Breast epithelium (tissue), 4 donors: ENCODE data around the gene ZNF513. TPM values are rescaled to one million over a fixed set of nuclear protein-coding genes. Genes with fewer than 3 reads are reported as not detected.
"Not testable (repeated sequence)": the region's sequence is repeated elsewhere in the genome, so short reads cannot be mapped to it uniquely, and the experiment has no call there.

Experiments used
- DNase-seq, 2 donors: peaks; one replicate each; pipeline ENCODE4 v3.0.0-alpha.2; 2019; ENCODE audit warnings: low spot score in 2 of 2
- H3K27ac ChIP-seq, 2 donors: fragments of 200-600 bp; sonication (generic) in 1 of 2; one replicate each; pipeline ENCODE4 v1.5.1; 2016 to 2019; ENCODE audit warnings: mild to moderate bottlenecking in 1 of 2
- H3K27me3 ChIP-seq, 2 donors: fragments of 200-600 bp; sonication (generic) in 1 of 2; one replicate each; pipeline versions ENCODE4 v1.5.1 to v1.6.0; 2017 to 2019; ENCODE audit warnings: control low read depth in 1 of 2, mild to moderate bottlenecking in 1 of 2
- H3K36me3 ChIP-seq: fragments of 200-600 bp; one replicate; pipeline ENCODE4 v1.5.1; 2019
- H3K4me1 ChIP-seq, 2 donors: fragments of 200-600 bp; sonication (generic); one replicate each; pipeline ENCODE4 v1.5.1; 2016 to 2019; ENCODE audit warnings: control low read depth in 1 of 2
- H3K4me3 ChIP-seq, 3 donors: fragments of 200-600 bp; sonication (generic); 1 replicate in 2 of 3; 2 replicates in 1 of 3; pipeline ENCODE4 v1.5.1; 2016 to 2019; ENCODE audit warnings: mild to moderate bottlenecking in 3 of 3, moderate library complexity in 2 of 3
- H3K9me3 ChIP-seq, 2 donors: fragments of 200-600 bp; sonication (generic) in 1 of 2; one replicate each; pipeline ENCODE4 v1.5.1; 2016 to 2019; ENCODE audit warnings: control low read depth in 1 of 2
- CTCF ChIP-seq, 3 donors: fragments of 450-650 bp; IDR thresholded peaks; one replicate each; pipeline ENCODE4 v1.5.1; 2016 to 2017; ENCODE audit warnings: antibody characterized with exemption in 3 of 3, mild to moderate bottlenecking in 3 of 3, moderate library complexity in 3 of 3
- POLR2A ChIP-seq: fragments of 450-650 bp; IDR thresholded peaks from one replicate; pipeline ENCODE4 v1.6.1; 2016; ENCODE audit warnings: antibody characterized with exemption, mild to moderate bottlenecking, moderate library complexity
- POLR2AphosphoS5 ChIP-seq, 3 donors: sonication (generic); formaldehyde crosslinking; IDR thresholded peaks; one replicate each; pipeline ENCODE4 v1.6.1; 2017; ENCODE audit warnings: antibody characterized with exemption in 3 of 3
- intact Hi-C: fragments of 100-400 bp; cut with DNase I; formaldehyde crosslinking; loops from one replicate; pipeline ENCODE4 v1.15.1; 2023; ENCODE audit warnings: low total_unique reads
- total RNA-seq, 3 donors: library from RNA; depleted of rRNA; stranded (reverse); fragments of >200 nt; gene quantifications; one replicate each; pipeline ENCODE4 v1.1.0, GENCODE V29; 2016

The ZNF513 gene
- total RNA-seq, 3 donors from 2014 or later: 5.9 to 22.5 (median 15.7) TPM

DNA sequence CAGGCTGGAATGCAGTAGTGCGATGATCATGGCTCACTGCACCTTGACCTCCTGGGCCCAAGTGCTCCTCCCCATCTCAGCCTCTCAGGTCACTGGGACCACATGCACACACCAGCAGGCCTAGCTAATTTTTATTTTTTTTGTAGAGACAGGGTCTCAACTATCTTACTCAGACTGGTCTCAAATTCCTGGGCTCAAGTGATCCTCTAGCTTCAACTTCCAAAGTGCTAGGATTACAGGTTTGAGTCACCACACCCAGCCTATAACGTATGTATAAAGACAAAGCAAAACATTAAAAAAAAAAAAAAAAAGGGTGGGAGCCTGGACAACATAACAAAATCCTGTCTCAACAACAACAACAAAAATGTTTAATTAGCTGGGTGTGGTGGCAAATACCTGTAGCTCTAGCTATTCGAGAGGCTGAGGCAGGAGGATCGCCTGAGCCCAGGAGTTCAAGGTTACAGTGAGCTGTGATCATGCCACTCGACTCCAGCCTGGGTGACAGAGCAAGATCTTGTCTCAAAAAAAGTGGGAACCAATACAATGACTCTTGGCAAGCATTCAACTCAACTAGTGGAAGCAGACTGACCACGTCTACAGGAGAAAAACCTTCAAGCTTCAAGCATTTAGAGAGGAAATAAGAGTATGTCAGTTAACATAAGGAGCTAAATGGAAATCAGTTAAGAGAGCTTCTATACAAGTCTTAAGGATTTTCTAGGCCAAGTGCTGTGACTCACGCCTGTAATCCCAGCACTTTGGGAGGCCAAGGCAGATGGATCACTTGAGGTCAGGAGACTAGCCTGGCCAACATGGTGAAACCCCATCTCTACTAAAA is 26.6 kb downstream of the ZNF513 start:
- intact Hi-C loops: no loop called here
- H3K27me3 ChIP-seq: no peaks in the 10 kb centered on the region
- no peaks in the 10 kb centered on the region for H3K36me3 ChIP-seq
- no peak for DNase-seq
- H3K27ac ChIP-seq: no peak overlapping the region
- H3K4me3 ChIP-seq: no peak overlapping the region
- TF ChIP-seq CTCF (IDR thresholded peaks at IDR 0.05): no peak
- no peak for TF ChIP-seq POLR2A
- peaks cover 2 to 9% of the 10 kb centered on the region in 2 donors for H3K4me1 ChIP-seq
- H3K9me3 ChIP-seq: no peaks in the 10 kb centered on the region

DNA sequence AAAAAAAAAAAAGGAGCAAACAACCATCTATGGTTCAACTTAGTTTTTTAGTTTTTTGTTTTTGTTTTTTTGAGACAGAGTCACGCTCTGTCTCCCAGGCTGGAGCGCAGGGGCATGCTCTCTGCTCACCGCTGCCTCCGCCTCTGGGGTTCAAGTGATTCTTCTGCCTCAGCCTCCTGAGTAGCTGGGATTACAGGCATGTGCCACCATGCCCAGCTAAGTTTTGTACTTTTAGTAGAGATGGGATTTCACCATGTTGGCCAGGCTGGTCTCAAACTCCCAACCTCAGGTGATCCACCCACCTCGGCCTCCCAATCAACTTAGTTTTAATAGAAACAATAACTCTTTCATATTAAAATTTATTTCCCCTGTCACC is 27.2 kb downstream of the ZNF513 start:
- H3K36me3 ChIP-seq, H3K4me3 ChIP-seq, H3K9me3 ChIP-seq, intact Hi-C loops, H3K27me3 ChIP-seq, DNase-seq, H3K4me1 ChIP-seq, H3K27ac ChIP-seq: not testable (repeated sequence)

- TF ChIP-seq CTCF (IDR thresholded peaks at IDR 0.05) (no peak), POLR2A (no peak), POLR2AphosphoS5 (IDR thresholded peaks at IDR 0.05) (no peak)
- intact Hi-C loops: no loop called here
Measured at GRCh38 chr2:27351802-27352598, 28.5 kb downstream of the ZNF513 start.

GRCh38 chr2:27350106-27350693 is 30.3 kb downstream of the ZNF513 start:
- H3K9me3 ChIP-seq: no peaks in the 10 kb centered on the region
- H3K27me3 ChIP-seq: no peaks in the 10 kb centered on the region
- no peaks in the 10 kb centered on the region for H3K36me3 ChIP-seq

More at GRCh38 chr2:27351802-27352598, 28.5 kb downstream of the ZNF513 start:
- Histone ChIP-seq H3K4me3 (no peak overlapping the region), H3K4me1 (peaks cover 2 to 9% of the 10 kb centered on the region in 2 donors), H3K36me3 (no peaks in the 10 kb centered on the region), H3K27me3 (no peaks in the 10 kb centered on the region), H3K27ac (no peak overlapping the region), H3K9me3 (no peaks in the 10 kb centered on the region)
- no peak for DNase-seq

GRCh38 chr2:27347641-27348040 is 32.9 kb downstream of the ZNF513 start:
- intact Hi-C loops: no loop called here
- H3K27ac ChIP-seq: no peak overlapping the region
- H3K9me3 ChIP-seq: no peaks in the 10 kb centered on the region
- DNase-seq: no peak
- no peaks in the 10 kb centered on the region for H3K4me1 ChIP-seq
- no peak overlapping the region for H3K4me3 ChIP-seq
- H3K27me3 ChIP-seq: no peaks in the 10 kb centered on the region
- no peaks in the 10 kb centered on the region for H3K36me3 ChIP-seq
- TF ChIP-seq POLR2AphosphoS5 (IDR thresholded peaks at IDR 0.05): no peak
- TF ChIP-seq POLR2A: no peak
- TF ChIP-seq CTCF (IDR thresholded peaks at IDR 0.05): no peak

More at GRCh38 chr2:27350106-27350693, 30.3 kb downstream of the ZNF513 start:
- H3K27ac ChIP-seq: no peak overlapping the region
- intact Hi-C loops: no loop called here
- DNase-seq: no peak
- H3K4me1 ChIP-seq: peaks cover 2 to 9% of the 10 kb centered on the region in 2 donors
- TF ChIP-seq POLR2A (no peak), POLR2AphosphoS5 (IDR thresholded peaks at IDR 0.05) (no peak), CTCF (IDR thresholded peaks at IDR 0.05) (no peak)
- H3K4me3 ChIP-seq: no peak overlapping the region
